Parathyroid adenoma (tissue), 2 donors: Measurements from ENCODE around the gene GJB5.

ENCODE experiments used
- H2AFZ ChIP-seq: fragments of 300-600 bp; sonication (generic); one replicate; pipeline ENCODE4 v1.7.0; 2017; ENCODE audit warnings: antibody characterized with exemption, mild to moderate bottlenecking
- H3K27ac ChIP-seq: fragments of 300-600 bp; sonication (generic); one replicate; pipeline ENCODE4 v1.7.0; 2017
- H3K27me3 ChIP-seq: fragments of 300-600 bp; sonication (generic); one replicate; pipeline ENCODE4 v1.7.0; 2017; ENCODE audit warnings: low read length; ENCODE audit not compliant: control insufficient read depth, insufficient read depth
- H3K36me3 ChIP-seq: fragments of 300-600 bp; sonication (generic); one replicate; pipeline ENCODE4 v1.7.0; 2017; ENCODE audit warnings: low read length; ENCODE audit not compliant: control insufficient read depth, insufficient read depth
- H3K4me1 ChIP-seq: fragments of 300-600 bp; sonication (generic); one replicate; pipeline ENCODE4 v1.7.0; 2017; ENCODE audit warnings: control low read depth
- H3K4me2 ChIP-seq: fragments of 300-600 bp; sonication (generic); one replicate; pipeline ENCODE4 v1.7.0; 2017; ENCODE audit warnings: low read length
- H3K4me3 ChIP-seq: fragments of 300-600 bp; sonication (generic); one replicate; pipeline ENCODE4 v1.7.0; 2017; ENCODE audit warnings: low read depth, low read length
- H3K79me2 ChIP-seq: fragments of 300-600 bp; sonication (generic); one replicate; pipeline ENCODE4 v1.7.0; 2017; ENCODE audit warnings: control low read depth
- H3K9ac ChIP-seq: fragments of 300-600 bp; sonication (generic); one replicate; pipeline ENCODE4 v1.7.0; 2017; ENCODE audit warnings: mild to moderate bottlenecking
- H3K9me3 ChIP-seq: fragments of 300-600 bp; sonication (generic); one replicate; pipeline ENCODE4 v1.7.0; 2017; ENCODE audit warnings: low read length; ENCODE audit not compliant: control insufficient read depth
- CTCF ChIP-seq: fragments of 300-600 bp; sonication (generic); IDR thresholded peaks from one replicate; pipeline ENCODE4 v1.7.0; 2017; ENCODE audit warnings: antibody characterized with exemption, mild to moderate bottlenecking
- donor health status: primary hyperparathyroidism.

Gene GJB5

GRCh38 chr1:34761776-34762307, 7.0 kb downstream of the GJB5 start:
- no peak for TF ChIP-seq CTCF
- Histone ChIP-seq H2AFZ (no peak overlapping the region), H3K79me2 (no peaks in the 10 kb centered on the region), H3K27ac (no peak overlapping the region), H3K36me3 (no peaks in the 10 kb centered on the region), H3K27me3 (no peaks in the 10 kb centered on the region), H3K9me3 (no peaks in the 10 kb centered on the region), H3K9ac (no peak overlapping the region), H3K4me1 (no peaks in the 10 kb centered on the region), H3K4me2 (no peak overlapping the region), H3K4me3 (no peak overlapping the region)

GRCh38 chr1:34762474-34763141, 7.8 kb downstream of the GJB5 start:
- Histone ChIP-seq H3K27ac (no peak overlapping the region), H2AFZ (no peak overlapping the region), H3K4me1 (no peaks in the 10 kb centered on the region), H3K9me3 (no peaks in the 10 kb centered on the region), H3K4me3 (no peak overlapping the region), H3K4me2 (no peak overlapping the region), H3K27me3 (no peaks in the 10 kb centered on the region), H3K79me2 (no peaks in the 10 kb centered on the region), H3K9ac (no peak overlapping the region), H3K36me3 (no peaks in the 10 kb centered on the region)
- TF ChIP-seq CTCF: no peak

- H3K27me3 ChIP-seq: no peaks in the 10 kb centered on the region
- H3K4me1 ChIP-seq: no peaks in the 10 kb centered on the region
- no peak overlapping the region for H3K4me3 ChIP-seq
- no peak overlapping the region for H3K27ac ChIP-seq
- H3K79me2 ChIP-seq: no peaks in the 10 kb centered on the region
- H3K9me3 ChIP-seq: no peaks in the 10 kb centered on the region
- no peak overlapping the region for H3K9ac ChIP-seq
- no peak overlapping the region for H2AFZ ChIP-seq
- no peaks in the 10 kb centered on the region for H3K36me3 ChIP-seq
- H3K4me2 ChIP-seq: no peak overlapping the region
- no peak for TF ChIP-seq CTCF
These were observed 8.4 kb downstream of the GJB5 start for GRCh38 chr1:34763142-34763781.

GRCh38 chr1:34768856-34769255, 14.0 kb downstream of the GJB5 start:
- no peaks in the 10 kb centered on the region for H3K27me3 ChIP-seq
- no peak overlapping the region for H3K4me2 ChIP-seq
- TF ChIP-seq CTCF: no peak
- no peaks in the 10 kb centered on the region for H3K9me3 ChIP-seq
- H3K4me1 ChIP-seq: no peaks in the 10 kb centered on the region
- no peak overlapping the region for H3K4me3 ChIP-seq
- no peak overlapping the region for H2AFZ ChIP-seq
- no peak overlapping the region for H3K9ac ChIP-seq
- no peak overlapping the region for H3K27ac ChIP-seq
- H3K79me2 ChIP-seq: no peaks in the 10 kb centered on the region
- no peaks in the 10 kb centered on the region for H3K36me3 ChIP-seq
